HEK293 (cell line): ENCODE data around the gene UTP25.

Experiments
- CTCF ChIA-PET: fragments of 350-600 bp; formaldehyde crosslinking; extraction: SDS; loops from one replicate; lab custom pipeline; 2021; ENCODE audit warnings: antibody characterized with exemption; lab: Yijun Ruan, JAX
- POLR2A ChIA-PET: fragments of 300-600 bp; formaldehyde crosslinking; extraction: SDS; loops from one replicate; lab custom pipeline; 2020; ENCODE audit warnings: antibody characterized with exemption, inconsistent platforms; lab: Yijun Ruan, JAX
- H3K27ac ChIP-seq: fragments of 200-500 bp; sonication (Bioruptor generic); 2 replicates; pipeline ENCODE4 v1.5.1; 2014; ENCODE audit warnings: low read depth, low read length, control low read depth, inconsistent platforms; ENCODE audit errors: extremely low read depth
- H3K36me3 ChIP-seq, 2 experiments: fragments of 200-500 bp in 1 of 2; sonication (Bioruptor generic) in 1 of 2; 1 replicate in 1 of 2; 2 replicates in 1 of 2; pipeline ENCODE4 v1.5.1; 2014 to 2017; ENCODE audit warnings: inconsistent platforms in 2 of 2, low read length in 2 of 2; ENCODE audit not compliant: control insufficient read depth in 2 of 2, insufficient read depth in 1 of 2
- H3K4me1 ChIP-seq: fragments of 200-500 bp; sonication (Bioruptor generic); 2 replicates; pipeline ENCODE4 v1.5.1; 2014; ENCODE audit warnings: mild to moderate bottlenecking, low read length, inconsistent platforms; ENCODE audit not compliant: control insufficient read depth, insufficient read depth
- H3K4me3 ChIP-seq: 2 replicates; pipeline ENCODE4 v1.5.1; 2011; ENCODE audit warnings: low read depth, mild to moderate bottlenecking, control low read depth, low read length, moderate library complexity
- H3K9me3 ChIP-seq: fragments of 200-500 bp; sonication (Bioruptor generic); 2 replicates; pipeline ENCODE4 v1.5.1; 2014; ENCODE audit warnings: low read depth, low read length, inconsistent platforms; ENCODE audit not compliant: control insufficient read depth, insufficient read depth
- ATF2 ChIP-seq: fragments of 450-650 bp; formaldehyde crosslinking; IDR thresholded peaks from 2 replicates; pipeline ENCODE4 v1.5.1; 2016; ENCODE audit warnings: missing biosample characterization, missing genetic modification characterization, low read depth
- FEZF1 ChIP-seq: fragments of 450-650 bp; formaldehyde crosslinking; IDR thresholded peaks from 2 replicates; pipeline ENCODE4 v1.5.1; 2016; ENCODE audit warnings: missing biosample characterization, missing genetic modification characterization
- GLIS1 ChIP-seq: fragments of 450-650 bp; formaldehyde crosslinking; IDR thresholded peaks from 2 replicates; pipeline ENCODE4 v1.5.1; 2016; ENCODE audit warnings: missing biosample characterization, missing genetic modification characterization
- PATZ1 ChIP-seq: fragments of 450-650 bp; formaldehyde crosslinking; IDR thresholded peaks from 2 replicates; pipeline ENCODE4 v1.5.1; 2016; ENCODE audit warnings: missing biosample characterization, missing genetic modification characterization
- PRDM1 ChIP-seq: fragments of 450-650 bp; formaldehyde crosslinking; IDR thresholded peaks from 2 replicates; pipeline ENCODE4; 2016; ENCODE audit warnings: missing biosample characterization, missing genetic modification characterization
- PRDM10 ChIP-seq: fragments of 450-650 bp; formaldehyde crosslinking; IDR thresholded peaks from 2 replicates; pipeline ENCODE4 v1.5.1; 2016; ENCODE audit warnings: missing biosample characterization, missing genetic modification characterization
- PRDM6 ChIP-seq: fragments of 450-650 bp; formaldehyde crosslinking; IDR thresholded peaks from 2 replicates; pipeline ENCODE4 v1.5.1; 2017; ENCODE audit warnings: missing biosample characterization, missing genetic modification characterization
- SP7 ChIP-seq: fragments of 450-650 bp; formaldehyde crosslinking; IDR thresholded peaks from 2 replicates; pipeline ENCODE4 v1.5.1; 2016; ENCODE audit warnings: missing biosample characterization, missing genetic modification characterization
- ZBTB17 ChIP-seq: fragments of 450-650 bp; formaldehyde crosslinking; IDR thresholded peaks from 2 replicates; pipeline ENCODE4 v1.5.1; 2016; ENCODE audit warnings: missing biosample characterization, missing genetic modification characterization
- ZBTB26 ChIP-seq: fragments of 450-650 bp; formaldehyde crosslinking; optimal IDR thresholded peaks from 2 replicates; pipeline ENCODE3; 2016; ENCODE audit warnings: missing biosample characterization, mild to moderate bottlenecking, missing genetic modification characterization
- ZFP69B ChIP-seq: fragments of 450-650 bp; formaldehyde crosslinking; IDR thresholded peaks from 2 replicates; pipeline ENCODE4 v1.5.1; 2016; ENCODE audit warnings: missing biosample characterization, missing genetic modification characterization
- ZNF366 ChIP-seq: fragments of 450-650 bp; formaldehyde crosslinking; conservative IDR thresholded peaks from 2 replicates; pipeline ENCODE4 v1.5.1; 2016; ENCODE audit warnings: missing biosample characterization, missing genetic modification characterization
- ZNF398 ChIP-seq: fragments of 450-650 bp; formaldehyde crosslinking; IDR thresholded peaks from 2 replicates; pipeline ENCODE4 v1.5.1; 2017; ENCODE audit warnings: missing biosample characterization, missing genetic modification characterization
- ZNF510 ChIP-seq: fragments of 450-650 bp; formaldehyde crosslinking; IDR thresholded peaks from 2 replicates; pipeline ENCODE4 v1.5.1; 2018; ENCODE audit warnings: mild to moderate bottlenecking, missing genetic modification characterization, missing biosample characterization; ENCODE audit not compliant: insufficient replicate concordance
- ZNF600 ChIP-seq: fragments of 450-650 bp; formaldehyde crosslinking; IDR thresholded peaks from 2 replicates; pipeline ENCODE4 v1.5.1; 2016; ENCODE audit warnings: missing biosample characterization, missing genetic modification characterization
- ZNF629 ChIP-seq: fragments of 450-650 bp; formaldehyde crosslinking; IDR thresholded peaks from 2 replicates; pipeline ENCODE4 v1.5.1; 2017; ENCODE audit warnings: missing biosample characterization, missing genetic modification characterization
- ZNF660 ChIP-seq: fragments of 450-650 bp; IDR thresholded peaks from 2 replicates; pipeline ENCODE4 v1.5.1; 2018; ENCODE audit warnings: missing biosample characterization, mild to moderate bottlenecking, missing genetic modification characterization
- ZNF777 ChIP-seq: fragments of 450-650 bp; formaldehyde crosslinking; IDR thresholded peaks from 2 replicates; pipeline ENCODE4 v1.5.1; 2017; ENCODE audit warnings: missing biosample characterization, missing genetic modification characterization, borderline replicate concordance
- ZNF843 ChIP-seq: fragments of 450-650 bp; formaldehyde crosslinking; IDR thresholded peaks from 2 replicates; pipeline ENCODE4 v1.5.1; 2016; ENCODE audit warnings: missing biosample characterization, missing genetic modification characterization
- ZXDB ChIP-seq: fragments of 450-650 bp; formaldehyde crosslinking; IDR thresholded peaks from 2 replicates; pipeline ENCODE4 v1.5.1; 2016; ENCODE audit warnings: missing biosample characterization, missing genetic modification characterization

Gene UTP25

DNA sequence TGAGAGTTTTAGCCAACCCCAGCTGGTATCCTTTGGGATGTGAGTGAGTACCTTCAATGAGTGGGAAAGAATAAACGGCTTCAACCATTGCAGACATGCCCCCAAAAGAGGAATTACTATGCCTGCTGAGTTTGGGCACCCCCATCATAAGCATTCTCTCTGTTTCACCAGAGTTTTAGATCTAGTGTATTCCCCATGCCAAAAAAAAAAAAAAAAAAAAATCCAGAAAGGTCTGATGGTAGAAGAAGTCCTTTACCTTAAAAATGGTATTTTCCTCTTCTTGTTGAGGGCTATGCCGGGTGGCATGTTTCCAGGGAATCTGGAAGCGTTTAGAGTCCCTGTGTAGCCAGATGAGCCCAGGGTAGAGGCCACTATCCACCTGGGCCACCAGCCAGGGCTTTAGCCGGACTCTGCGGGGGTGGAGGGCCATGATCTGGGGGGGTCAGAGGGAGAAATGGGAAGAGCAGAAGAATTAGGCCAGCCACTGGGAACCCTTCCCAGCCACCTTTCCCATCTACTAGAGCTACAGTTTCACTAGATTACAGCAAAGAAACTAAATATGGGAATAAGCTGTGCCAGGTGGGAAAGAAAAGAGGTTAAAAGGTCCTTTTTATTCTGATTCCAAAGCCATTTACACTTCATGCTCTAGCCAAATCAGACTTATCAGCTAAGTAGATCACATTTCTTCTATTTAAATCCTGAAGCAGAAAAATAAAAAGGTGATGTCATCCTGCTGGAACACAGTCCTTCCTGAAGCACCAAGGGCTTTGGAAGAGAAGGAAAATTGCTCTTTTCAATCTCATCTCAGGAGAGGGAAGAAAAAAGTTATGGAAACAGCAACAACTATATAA lies 26.6 kb upstream of the UTP25 start:
- Histone ChIP-seq H3K4me3 (no peak overlapping the region), H3K36me3 (no peaks in the 10 kb centered on the region), H3K27ac (peak overlapping the region; percentile 39; the same call in 1 of the 2 replicates), H3K9me3 (no peaks in the 10 kb centered on the region), H3K4me1 (peaks cover 11% of the 10 kb centered on the region; the same call in 1 of the 2 replicates)
- ChIA-PET CTCF (interaction anchor here (0.6 to 6.5 kb wide), 7 partner anchors 15 to 221 kb away, joined by 3 to 49 read pairs (median 3); no protein-coding TSS in a partner anchor), POLR2A (interaction anchor here (2.4 to 2.5 kb wide), 2 partner anchors 17 to 26 kb away, joined by 6 to 12 read pairs; partner anchors contain the start of genes C1orf74 and UTP25)
- TF ChIP-seq ZNF510 (no peak), ZNF366 (tag by site-specific recombination) (peak; percentile 64), ZNF843 (tag by site-specific recombination) (peak; percentile 59; the same call in 1 of the 2 replicates), SP7 (tag by site-specific recombination) (0 out of 2 replicates have a peak, but pooled peaks have one; percentile 20), ZBTB17 (tag by site-specific recombination) (0 out of 2 replicates have a peak, but pooled peaks have one; percentile 21), ZFP69B (tag by site-specific recombination) (no peak), ZBTB26 (tag by site-specific recombination) (no peak), ZNF777 (no peak), ZNF398 (peak; percentile 36; the same call in 1 of the 2 replicates), ZNF660 (tag by site-specific recombination) (peak; percentile 36; the same call in 1 of the 2 replicates), ZNF600 (tag by site-specific recombination) (peak; percentile 52; the same call in 1 of the 2 replicates), PATZ1 (0 out of 2 replicates have a peak, but pooled peaks have one; percentile 41), PRDM10 (tag by site-specific recombination) (peak; percentile 95), PRDM6 (tag by site-specific recombination) (peak; percentile 75), GLIS1 (tag by site-specific recombination) (peak; percentile 30; the same call in 1 of the 2 replicates), ATF2 (peak; percentile 92), FEZF1 (tag by site-specific recombination) (peak; percentile 47; the same call in 1 of the 2 replicates), ZXDB (tag by site-specific recombination) (peak; percentile 26; the same call in 1 of the 2 replicates), ZNF629 (tag by site-specific recombination) (peak; percentile 64), PRDM1 (tag by site-specific recombination) (0 out of 2 replicates have a peak, but pooled peaks have one; percentile 20)
